Mesenchymal stem cell (in vitro differentiated cells and primary cell): ENCODE measurements around the gene CD274.
"Not testable (repeated sequence)": the region's sequence is repeated elsewhere in the genome, so short reads cannot be mapped to it uniquely, and the experiment has no call there.

ENCODE experiments used
- DNase-seq: peaks from one replicate; pipeline ENCODE4 v3.0.0-alpha.2; 2013
- H2AFZ ChIP-seq: one replicate; pipeline ENCODE4 v1.6.1; 2013; ENCODE audit warnings: low read depth, mild to moderate bottlenecking, control low read depth, inconsistent platforms, low read length, moderate library complexity
- H2AK5ac ChIP-seq: 2 replicates; pipeline ENCODE4 v1.6.1; 2013; ENCODE audit warnings: low read length, moderate library complexity, mild to moderate bottlenecking, inconsistent platforms; ENCODE audit not compliant: severe bottlenecking
- H2BK120ac ChIP-seq: one replicate; pipeline ENCODE4 v1.6.1; 2013; ENCODE audit warnings: low read depth, mild to moderate bottlenecking, inconsistent platforms, low read length, moderate library complexity
- H2BK12ac ChIP-seq, 2 experiments: one replicate each; pipeline ENCODE4 v1.6.1; 2013; ENCODE audit warnings: inconsistent platforms in 2 of 2, low read length in 2 of 2, mild to moderate bottlenecking in 2 of 2, moderate library complexity in 2 of 2, control low read depth in 1 of 2
- H2BK15ac ChIP-seq: one replicate; pipeline ENCODE4 v1.6.1; 2013; ENCODE audit warnings: mild to moderate bottlenecking, low read depth, inconsistent platforms; ENCODE audit not compliant: poor library complexity, severe bottlenecking
- H2BK5ac ChIP-seq: 2 replicates; pipeline ENCODE4 v1.6.1; 2013; ENCODE audit warnings: low read depth, mild to moderate bottlenecking, low read length, control low read depth, inconsistent platforms; ENCODE audit not compliant: poor library complexity, severe bottlenecking
- H3K14ac ChIP-seq, 2 experiments: one replicate each; pipeline ENCODE4 v1.6.1; 2013; ENCODE audit warnings: inconsistent platforms in 2 of 2, low read length in 2 of 2, control low read depth in 1 of 2, mild to moderate bottlenecking in 1 of 2, moderate library complexity in 1 of 2
- H3K18ac ChIP-seq, 2 experiments: one replicate each; pipeline ENCODE4 v1.6.1; 2013; ENCODE audit warnings: inconsistent platforms in 2 of 2, low read length in 2 of 2, control low read depth in 1 of 2, low read depth in 1 of 2, mild to moderate bottlenecking in 1 of 2
- H3K23ac ChIP-seq, 2 experiments: one replicate each; pipeline ENCODE4 v1.6.1; 2013; ENCODE audit warnings: inconsistent platforms in 2 of 2, low read length in 2 of 2, mild to moderate bottlenecking in 2 of 2, moderate library complexity in 2 of 2, control low read depth in 1 of 2
- H3K27ac ChIP-seq: 2 replicates; pipeline ENCODE4 v1.5.1; 2013; ENCODE audit warnings: mild to moderate bottlenecking, moderate library complexity, low read length, control low read depth, inconsistent platforms; ENCODE audit not compliant: poor library complexity, severe bottlenecking
- H3K27me3 ChIP-seq, 2 experiments: 2 replicates each; pipeline versions ENCODE4 v1.6.1 to v1.7.0; 2013; ENCODE audit warnings: low read length in 2 of 2, mild to moderate bottlenecking in 2 of 2, moderate library complexity in 2 of 2, control low read depth in 1 of 2, inconsistent platforms in 1 of 2; ENCODE audit not compliant: control insufficient read depth in 1 of 2, insufficient read depth in 1 of 2
- H3K36me3 ChIP-seq, 2 experiments: 2 replicates each; pipeline versions ENCODE4 v1.6.1 to v1.7.0; 2013; ENCODE audit warnings: low read length in 2 of 2, control low read depth in 1 of 2, inconsistent platforms in 1 of 2, low read depth in 1 of 2, mild to moderate bottlenecking in 1 of 2; ENCODE audit not compliant: insufficient read depth in 2 of 2, control insufficient read depth in 1 of 2
- H3K4ac ChIP-seq, 2 experiments: one replicate each; pipeline ENCODE4 v1.6.1; 2013; ENCODE audit warnings: inconsistent platforms in 2 of 2, low read length in 2 of 2, mild to moderate bottlenecking in 2 of 2, moderate library complexity in 2 of 2, control low read depth in 1 of 2, low read depth in 1 of 2
- H3K4me1 ChIP-seq: 2 replicates; pipeline ENCODE4 v1.6.1; 2013; ENCODE audit warnings: low read depth, low read length, control low read depth; ENCODE audit not compliant: control insufficient read depth, insufficient read depth
- H3K4me2 ChIP-seq: 2 replicates; pipeline ENCODE4 v1.6.1; 2013; ENCODE audit warnings: low read length, mild to moderate bottlenecking, inconsistent platforms; ENCODE audit not compliant: poor library complexity, severe bottlenecking
- H3K4me3 ChIP-seq, 2 experiments: 2 replicates each; pipeline versions ENCODE4 v1.5.1 to v1.7.0; 2013; ENCODE audit warnings: low read length in 2 of 2, mild to moderate bottlenecking in 2 of 2, control low read depth in 1 of 2, low read depth in 1 of 2; ENCODE audit not compliant: insufficient read depth in 1 of 2
- H3K79me1 ChIP-seq: replicated peaks from 2 replicates; pipeline ENCODE4 v1.6.1; 2013; ENCODE audit warnings: mild to moderate bottlenecking, control low read depth, low read length, inconsistent platforms; ENCODE audit not compliant: poor library complexity, severe bottlenecking
- H3K9ac ChIP-seq: 2 replicates; pipeline ENCODE4 v1.7.0; 2013; ENCODE audit warnings: mild to moderate bottlenecking, low read length, moderate library complexity
- H3K9me3 ChIP-seq: 2 replicates; pipeline ENCODE4 v1.7.0; 2013; ENCODE audit warnings: mild to moderate bottlenecking, low read length; ENCODE audit not compliant: control insufficient read depth
- H4K8ac ChIP-seq: one replicate; pipeline ENCODE4 v1.6.1; 2013; ENCODE audit warnings: inconsistent platforms, mild to moderate bottlenecking, low read length, moderate library complexity
- H4K91ac ChIP-seq: one replicate; pipeline ENCODE4 v1.6.1; 2013; ENCODE audit warnings: mild to moderate bottlenecking, low read length, inconsistent platforms
- WGBS: methylation state at CpG from one replicate; pipeline ENCODE4 v1.1.7; 2013; ENCODE audit warnings: mixed read lengths; 5-methylcytosine and 5-hydroxymethylcytosine counted together

Gene CD274

GRCh38 chr9:5433841-5434810 lies 16.2 kb upstream of the CD274 start:
- DNase-seq, H3K4me1 ChIP-seq, H4K91ac ChIP-seq, H3K9ac ChIP-seq, H2BK15ac ChIP-seq, H2BK120ac ChIP-seq, H3K4me3 ChIP-seq, H4K8ac ChIP-seq, H3K27me3 ChIP-seq, H3K9me3 ChIP-seq, H2BK12ac ChIP-seq, H3K23ac ChIP-seq, H3K18ac ChIP-seq, H2AK5ac ChIP-seq, H3K27ac ChIP-seq, H3K79me1 ChIP-seq, H3K4me2 ChIP-seq, H3K14ac ChIP-seq, H3K4ac ChIP-seq, H2AFZ ChIP-seq, H2BK5ac ChIP-seq: not testable (repeated sequence)
- peaks cover 27 to 28% of the 10 kb centered on the region in 2 experiments for H3K36me3 ChIP-seq
- 97% methylated on average over 62 of the region's 65 CpGs for WGBS

GRCh38 chr9:5435912-5436311 lies 14.4 kb upstream of the CD274 start:
- Histone ChIP-seq H2BK5ac (no peak overlapping the region), H2BK15ac (no peak overlapping the region), H3K79me1 (peaks cover 7% of the 10 kb centered on the region), H3K9ac (no peak overlapping the region), H4K8ac (no peak overlapping the region), H3K14ac (no peak overlapping the region), H2AFZ (no peak overlapping the region), H3K4ac (peak overlapping the region in 1 of 2 experiments; percentile 35), H3K4me2 (no peak overlapping the region), H3K4me3 (no peak overlapping the region), H3K23ac (no peak overlapping the region), H2BK120ac (no peak overlapping the region), H2AK5ac (no peak overlapping the region), H3K4me1 (peaks cover 2% of the 10 kb centered on the region), H3K36me3 (peaks cover 12 to 25% of the 10 kb centered on the region in 2 experiments), H3K27me3 (no peaks in the 10 kb centered on the region), H4K91ac (no peak overlapping the region), H3K27ac (no peak overlapping the region), H2BK12ac (no peak overlapping the region), H3K18ac (no peak overlapping the region), H3K9me3 (no peaks in the 10 kb centered on the region)
- DNase-seq, result no peak
- WGBS, result 92% methylated on average over 3 of the region's 3 CpGs

DNA sequence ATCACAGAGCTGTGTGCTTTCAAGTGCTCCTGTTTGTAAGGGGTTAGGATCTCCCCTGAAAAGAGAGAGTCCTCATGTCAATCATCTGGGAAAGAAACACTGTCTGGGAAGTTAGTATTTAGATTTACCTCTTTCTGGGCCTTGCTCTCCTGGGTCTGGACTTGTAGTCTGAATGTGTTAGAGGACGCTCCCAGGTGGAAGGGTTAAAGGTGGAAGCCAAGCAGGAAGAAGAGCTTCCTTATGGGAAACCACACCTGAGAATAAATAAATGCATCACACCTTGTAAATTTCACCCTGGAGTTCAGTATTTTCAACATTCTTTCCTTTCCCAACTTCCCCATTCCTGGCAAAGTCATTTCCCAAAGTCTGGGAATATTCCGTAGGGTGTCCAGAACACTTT lies 13.9 kb upstream of the CD274 start:
- Histone ChIP-seq H2BK5ac (no peak overlapping the region), H3K4me1 (peaks cover 2% of the 10 kb centered on the region), H3K18ac (no peak overlapping the region), H3K79me1 (peaks cover 7% of the 10 kb centered on the region), H3K4me3 (peak overlapping the region in 1 of 2 experiments; percentile 83), H2BK15ac (no peak overlapping the region), H3K14ac (no peak overlapping the region), H2AFZ (no peak overlapping the region), H2AK5ac (no peak overlapping the region), H3K4ac (no peak overlapping the region), H3K27ac (no peak overlapping the region), H3K9me3 (no peaks in the 10 kb centered on the region), H3K4me2 (no peak overlapping the region), H3K9ac (peak overlapping the region; percentile 94), H2BK12ac (no peak overlapping the region), H4K8ac (no peak overlapping the region), H3K27me3 (no peaks in the 10 kb centered on the region), H4K91ac (no peak overlapping the region), H3K23ac (no peak overlapping the region), H3K36me3 (peaks cover 12 to 25% of the 10 kb centered on the region in 2 experiments), H2BK120ac (no peak overlapping the region)
- no peak for DNase-seq
- WGBS, result 90% methylated on average over 2 of the region's 2 CpGs
